GM19099 (cell line): Measurements from ENCODE around the gene ARHGAP11A.
"Not testable (repeated sequence)": the region's sequence is repeated elsewhere in the genome, so short reads cannot be mapped to it uniquely, and the experiment has no call there.

Experiments used
- POLR2A ChIP-seq: IDR thresholded peaks from 3 replicates; pipeline ENCODE4 v1.6.1; 2011; ENCODE audit warnings: low read depth; ENCODE audit not compliant: insufficient read length; ENCODE audit errors: extremely low read depth

Gene ARHGAP11A

GRCh38 chr15:32615051-32615870 is at the start of gene ARHGAP11A:
Gene ARHGAP11A (plus strand): TSS chr15:32615504. CDS start chr15:32616212, 708 bp downstream.
- not testable (repeated sequence) for TF ChIP-seq POLR2A

- TF ChIP-seq POLR2A = not testable (repeated sequence)
These were observed 22.2 kb upstream of the ARHGAP11A start, which contains the start of gene GOLGA8N for GRCh38 chr15:32593151-32593550. Gene GOLGA8N (plus strand): TSS chr15:32593456.

GRCh38 chr15:32636410-32636809 is 21.1 kb downstream of the ARHGAP11A start:
- TF ChIP-seq POLR2A = no peak

GRCh38 chr15:32636908-32637567 is 21.7 kb downstream of the ARHGAP11A start:
- TF ChIP-seq POLR2A = no peak

DNA sequence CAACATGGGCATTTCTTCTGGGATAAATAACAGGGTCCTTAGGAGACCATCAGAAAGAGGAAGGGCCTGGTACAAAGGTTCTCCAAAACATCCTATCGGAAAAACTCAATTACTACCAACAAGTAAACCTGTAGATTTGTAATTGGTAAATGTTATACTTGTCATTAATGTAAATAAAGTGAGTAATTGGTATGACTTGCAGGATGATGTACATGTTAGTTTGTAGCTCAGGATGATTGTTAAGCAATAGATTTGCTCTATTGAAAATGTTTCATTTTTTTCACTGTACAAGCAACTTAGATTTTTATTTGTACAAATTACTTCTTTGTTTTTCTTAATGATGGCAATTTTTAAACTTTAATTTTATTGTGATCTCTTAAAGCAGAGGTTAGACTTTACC is 22.4 kb downstream of the ARHGAP11A start:
- no peak for TF ChIP-seq POLR2A

- TF ChIP-seq POLR2A = no peak
These were observed 26.3 kb downstream of the ARHGAP11A start, which contains the start of gene SCG5 for GRCh38 chr15:32641517-32642059. Gene SCG5 (plus strand): TSS chr15:32641710. CDS start chr15:32643593, 1,883 bp downstream.

- no peak for TF ChIP-seq POLR2A
These were observed 27.5 kb downstream of the ARHGAP11A start for GRCh38 chr15:32642667-32643435.

DNA sequence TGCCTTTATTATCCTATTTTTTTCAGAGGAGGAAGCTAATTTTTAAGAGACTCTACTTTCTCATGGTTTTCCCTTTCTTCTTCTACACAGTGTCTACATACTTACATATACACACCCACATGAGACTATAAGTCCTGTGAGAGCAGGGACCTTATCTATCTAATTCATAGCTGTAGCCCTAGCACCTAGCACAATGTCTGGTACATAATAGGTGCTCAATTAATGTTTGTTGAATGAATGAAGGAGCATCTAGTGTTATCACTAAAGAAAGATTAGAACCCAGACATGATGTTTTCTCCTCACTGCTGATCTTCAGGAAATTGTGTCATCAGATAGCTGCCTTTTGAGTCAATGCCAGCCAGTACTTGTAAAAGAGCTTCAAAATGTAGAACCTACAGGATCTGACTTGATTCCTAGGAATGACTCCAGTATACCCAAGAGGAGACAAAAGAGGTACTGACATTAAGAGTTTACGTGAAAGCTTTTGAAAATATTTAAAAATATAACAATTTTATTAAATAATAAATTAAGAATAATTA is 28.7 kb downstream of the ARHGAP11A start:
- no peak for TF ChIP-seq POLR2A

DNA sequence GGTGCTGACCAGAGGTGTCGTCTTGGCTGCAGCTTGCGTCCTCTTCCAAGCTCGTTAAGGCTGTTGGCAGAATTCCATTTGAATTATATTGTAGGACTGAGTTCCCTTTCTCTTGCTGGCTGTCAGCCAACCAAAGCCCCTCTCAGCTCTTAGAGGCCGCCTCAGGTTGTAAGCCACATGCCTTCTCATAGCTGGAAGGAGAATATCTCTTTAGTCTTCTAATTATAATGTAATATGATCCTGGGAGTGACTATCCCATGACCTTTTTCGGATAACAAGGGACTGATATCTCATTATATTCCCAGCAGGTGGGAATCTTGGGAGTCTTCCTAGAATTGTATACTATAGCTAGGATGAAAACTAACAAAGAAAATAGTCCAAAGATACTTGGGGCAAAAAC is 31.0 kb downstream of the ARHGAP11A start:
- TF ChIP-seq POLR2A = no peak

GRCh38 chr15:32649342-32649741 is 34.0 kb downstream of the ARHGAP11A start:
- no peak for TF ChIP-seq POLR2A

- no peak for TF ChIP-seq POLR2A
These were observed 36.0 kb downstream of the ARHGAP11A start for GRCh38 chr15:32651229-32651837.

- no peak for TF ChIP-seq POLR2A
These were observed 36.9 kb downstream of the ARHGAP11A start for GRCh38 chr15:32652178-32652577.

- TF ChIP-seq POLR2A = no peak
These were observed 40.8 kb downstream of the ARHGAP11A start for GRCh38 chr15:32656091-32656490.

- TF ChIP-seq POLR2A = no peak
These were observed 41.2 kb downstream of the ARHGAP11A start for GRCh38 chr15:32656496-32656895.
